GM19035 (cell line): ENCODE data around the gene MRTFB.

ENCODE experiments used
- ATAC-seq: cut with Tn5 transposase; IDR thresholded peaks from one replicate; pipeline ENCODE4 v1.9.1; 2021; ENCODE audit not compliant: unreplicated experiment

The MRTFB gene

DNA sequence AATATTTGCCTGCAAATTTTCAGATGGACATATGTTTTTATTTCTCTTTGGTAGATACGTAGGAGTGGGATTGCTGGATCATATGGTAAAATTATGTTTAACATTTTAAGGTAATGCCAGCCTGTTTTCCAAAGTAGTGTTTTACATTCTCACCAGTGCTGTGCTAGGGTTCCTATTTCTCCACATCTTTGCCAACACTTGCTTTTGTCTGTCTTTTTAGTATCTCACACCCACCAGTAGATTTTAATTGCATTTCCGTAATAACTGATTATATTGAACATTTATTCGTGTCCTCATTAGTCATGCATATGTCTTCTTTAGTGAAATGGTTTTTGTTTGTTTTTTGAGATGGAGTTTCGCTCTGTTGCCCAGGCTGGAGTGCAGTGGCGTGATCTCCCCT, 58.4 kb downstream of the MRTFB start:
- no peak for ATAC-seq

DNA sequence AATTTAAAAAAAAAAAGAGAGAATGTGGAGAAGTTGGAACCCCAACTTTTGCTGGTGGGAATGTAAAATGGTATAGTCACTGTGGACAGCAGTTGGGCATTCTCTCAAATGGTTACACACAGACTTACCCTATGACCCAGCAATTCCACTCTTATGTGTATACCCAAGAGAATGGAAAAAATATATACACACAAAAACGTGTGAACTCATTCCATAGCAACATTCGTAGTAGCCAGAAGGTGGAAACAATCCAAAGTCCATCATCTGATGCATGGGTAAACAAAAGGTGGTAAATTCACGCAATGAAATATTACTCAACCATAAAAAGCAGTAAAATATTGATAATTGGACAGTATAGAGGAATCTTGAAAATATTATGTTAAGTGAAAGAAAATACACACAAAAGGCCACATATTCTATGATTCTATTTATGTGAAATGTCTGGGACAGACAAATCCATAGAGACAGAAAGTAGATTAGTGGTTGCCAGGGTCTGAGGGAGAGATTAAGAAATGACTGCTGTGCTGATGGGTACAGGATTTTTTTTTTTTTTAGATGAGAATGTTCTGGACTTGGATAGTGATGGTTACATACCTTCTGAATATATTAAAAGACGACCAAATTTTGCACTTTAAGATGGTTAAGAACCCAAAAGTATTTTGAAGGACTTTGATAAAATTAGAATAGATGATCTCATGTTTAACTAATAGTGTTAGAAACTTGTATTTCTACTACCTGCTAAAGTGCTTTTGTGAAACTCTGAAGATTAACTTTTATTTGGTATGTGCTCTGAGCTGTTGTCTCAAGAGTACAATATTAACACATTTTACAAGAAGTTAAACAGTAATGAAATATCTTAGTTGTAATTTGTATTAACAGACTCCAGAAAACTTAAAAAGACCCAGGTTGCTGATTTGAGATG, 60.9 kb downstream of the MRTFB start:
- ATAC-seq: no peak

DNA sequence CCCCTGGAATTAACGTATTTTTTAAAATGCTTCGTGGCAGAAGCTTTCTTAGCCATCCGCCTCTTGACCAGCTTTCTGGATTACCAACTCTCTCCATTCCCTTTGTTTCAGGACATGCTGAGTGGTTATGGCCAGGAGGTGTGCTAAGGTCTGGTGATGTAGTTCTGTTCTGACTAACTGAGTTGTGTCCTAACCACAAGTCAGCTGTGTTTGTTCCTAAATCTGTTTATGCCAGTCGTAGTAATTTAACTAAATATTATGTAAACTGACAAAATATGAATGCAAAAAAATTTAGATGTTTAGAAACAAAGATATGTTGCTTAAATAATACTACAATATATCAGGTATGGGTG, 61.6 kb downstream of the MRTFB start:
- peak; percentile 53 for ATAC-seq

DNA sequence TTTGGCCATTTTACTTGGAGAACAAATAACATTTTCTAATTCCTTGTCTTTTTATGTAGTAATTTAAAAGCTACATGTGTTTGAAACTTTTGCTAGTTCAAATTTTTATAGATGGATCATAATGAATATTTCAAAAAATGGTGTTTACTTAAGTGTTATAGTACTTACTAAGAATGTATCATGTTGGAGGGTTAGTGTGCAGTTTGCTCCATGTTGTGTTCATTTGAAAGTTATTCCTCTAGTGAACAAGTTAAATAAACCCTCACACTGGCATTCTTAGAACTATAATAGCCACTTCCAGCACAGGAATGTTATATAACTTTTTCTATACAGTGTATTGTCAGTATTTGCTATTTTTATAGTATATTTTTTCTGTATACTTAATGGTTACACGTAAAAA, 62.8 kb downstream of the MRTFB start:
- ATAC-seq: no peak

DNA sequence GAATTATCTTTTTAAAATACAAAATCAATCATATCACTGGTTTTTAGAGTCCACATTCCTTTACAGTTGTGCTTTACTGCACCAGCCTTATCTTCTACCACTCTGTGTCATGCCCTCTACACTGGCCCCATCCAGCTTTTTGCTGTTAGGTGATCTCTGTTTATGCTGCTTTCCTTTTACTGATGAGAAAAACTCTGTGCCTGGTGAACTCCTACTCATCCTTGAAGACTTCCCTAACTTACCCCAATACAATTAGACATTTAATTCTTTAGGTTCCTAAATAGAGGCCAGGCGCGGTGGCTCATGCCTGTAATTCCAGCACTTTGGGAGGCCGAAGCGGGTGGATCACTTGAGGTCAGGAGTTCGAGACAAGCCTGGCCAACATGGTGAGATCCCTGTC, 64.6 kb downstream of the MRTFB start:
- ATAC-seq: no peak

DNA sequence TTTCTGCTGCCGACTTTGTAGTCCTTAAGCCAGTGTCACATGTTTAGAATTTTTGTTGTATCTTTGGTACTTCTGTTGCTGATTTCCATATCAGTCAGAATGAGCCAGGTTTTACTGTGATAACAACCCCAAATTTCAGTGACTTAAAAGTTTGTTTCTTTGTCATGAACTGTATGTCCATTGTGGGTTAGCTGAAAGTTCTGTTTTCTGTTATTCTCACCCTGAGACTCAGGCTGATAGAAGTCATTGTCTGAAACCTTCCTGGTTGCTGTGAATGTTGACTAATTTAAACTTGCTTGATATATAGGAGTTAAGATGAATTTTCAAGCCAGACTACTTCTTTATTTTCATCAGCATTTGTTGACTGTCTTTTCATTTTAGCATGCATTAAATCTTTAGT, 68.8 kb downstream of the MRTFB start:
- ATAC-seq: no peak

DNA sequence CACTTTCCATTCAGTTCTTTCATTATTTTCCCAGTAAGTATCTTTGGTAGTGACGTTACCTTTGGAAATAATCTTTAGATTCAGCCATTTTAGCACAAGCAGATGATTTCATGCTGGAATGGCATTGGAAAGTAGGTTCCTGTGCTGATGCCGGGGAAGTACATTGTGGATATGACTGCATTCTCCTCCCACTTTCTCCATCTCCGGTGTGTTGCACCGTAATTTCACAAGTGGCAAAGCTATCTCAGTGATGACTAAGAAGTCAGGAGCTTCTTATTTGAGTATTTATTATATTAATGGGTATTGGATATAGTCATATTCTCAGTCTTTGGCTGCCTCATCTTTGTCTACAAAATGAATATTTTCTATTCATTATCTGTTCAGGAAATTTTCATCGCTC, 69.8 kb downstream of the MRTFB start:
- ATAC-seq: no peak

DNA sequence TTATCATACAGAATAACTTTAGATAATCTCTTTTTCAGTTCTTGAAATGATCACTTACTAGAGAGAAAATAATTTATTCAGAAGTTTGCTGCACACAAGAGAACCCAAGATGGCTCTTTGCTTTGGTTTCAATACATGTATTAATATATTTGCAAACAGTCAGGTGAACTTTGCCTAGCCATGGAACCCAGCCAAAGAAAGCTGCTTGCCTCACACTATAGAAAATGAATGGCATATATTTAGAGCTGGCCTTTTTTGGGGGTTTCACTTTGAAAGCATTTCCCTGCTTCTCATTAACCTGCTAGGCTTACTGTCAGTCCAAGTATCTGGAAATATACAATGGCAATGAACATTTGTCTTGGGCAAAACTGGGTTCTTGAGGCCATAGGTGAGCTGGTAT, 75.3 kb downstream of the MRTFB start:
- ATAC-seq: no peak

DNA sequence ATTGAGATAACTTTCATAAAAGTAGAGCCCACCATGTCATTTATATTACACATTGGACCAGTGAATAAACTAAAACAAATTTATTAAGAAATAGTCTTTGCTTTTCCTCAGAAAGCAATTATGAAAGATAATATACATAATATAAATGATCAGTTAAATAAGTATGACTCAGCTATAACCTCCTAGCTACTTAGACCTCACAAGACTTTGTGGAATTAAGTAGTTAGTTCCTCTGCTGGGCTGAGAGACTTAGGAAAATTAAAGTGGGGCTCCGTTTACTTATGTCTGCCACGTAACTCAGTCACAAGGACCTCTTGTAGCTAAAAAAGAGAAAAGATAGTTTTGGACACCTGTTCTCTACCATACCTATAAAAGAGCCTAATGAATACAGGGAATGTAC, 76.9 kb downstream of the MRTFB start:
- ATAC-seq: no peak

DNA sequence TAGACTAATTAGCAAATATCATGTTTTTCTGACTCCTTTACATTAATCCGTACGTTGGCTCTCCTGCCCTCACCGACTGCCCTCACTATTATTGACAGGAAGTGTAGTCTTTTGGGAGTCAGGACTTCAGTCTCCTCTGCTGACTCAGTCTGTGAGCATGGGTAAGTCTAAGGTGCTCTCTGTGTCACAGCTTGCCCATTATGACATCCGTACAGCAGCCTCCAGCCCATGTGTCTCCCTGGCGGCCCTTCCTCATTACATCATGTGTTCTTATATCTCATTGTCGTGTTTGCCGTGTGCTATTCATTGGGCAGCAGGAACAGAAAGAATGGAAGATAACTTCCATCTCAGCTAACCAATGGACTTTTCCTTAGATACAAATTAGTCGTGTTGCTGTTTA, 77.5 kb downstream of the MRTFB start:
- ATAC-seq: no peak

DNA sequence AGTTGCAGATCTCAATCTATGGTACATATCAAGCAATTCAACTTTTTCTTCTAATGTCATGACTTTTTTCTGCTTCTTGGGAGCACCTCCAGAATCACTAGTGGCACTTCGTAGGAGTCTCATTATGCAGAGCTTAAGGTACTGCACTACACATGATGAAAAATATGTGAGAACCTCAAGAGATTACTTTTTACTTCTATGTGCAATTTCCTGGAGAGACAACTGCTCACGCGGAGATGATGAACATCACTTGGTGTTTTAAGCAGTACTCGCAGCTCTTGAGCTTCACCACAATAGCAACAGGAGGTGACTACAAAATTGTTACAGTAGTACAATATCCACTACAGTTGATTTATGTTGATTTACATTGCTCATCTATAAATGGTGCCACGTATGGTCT, 79.7 kb downstream of the MRTFB start:
- no peak for ATAC-seq

DNA sequence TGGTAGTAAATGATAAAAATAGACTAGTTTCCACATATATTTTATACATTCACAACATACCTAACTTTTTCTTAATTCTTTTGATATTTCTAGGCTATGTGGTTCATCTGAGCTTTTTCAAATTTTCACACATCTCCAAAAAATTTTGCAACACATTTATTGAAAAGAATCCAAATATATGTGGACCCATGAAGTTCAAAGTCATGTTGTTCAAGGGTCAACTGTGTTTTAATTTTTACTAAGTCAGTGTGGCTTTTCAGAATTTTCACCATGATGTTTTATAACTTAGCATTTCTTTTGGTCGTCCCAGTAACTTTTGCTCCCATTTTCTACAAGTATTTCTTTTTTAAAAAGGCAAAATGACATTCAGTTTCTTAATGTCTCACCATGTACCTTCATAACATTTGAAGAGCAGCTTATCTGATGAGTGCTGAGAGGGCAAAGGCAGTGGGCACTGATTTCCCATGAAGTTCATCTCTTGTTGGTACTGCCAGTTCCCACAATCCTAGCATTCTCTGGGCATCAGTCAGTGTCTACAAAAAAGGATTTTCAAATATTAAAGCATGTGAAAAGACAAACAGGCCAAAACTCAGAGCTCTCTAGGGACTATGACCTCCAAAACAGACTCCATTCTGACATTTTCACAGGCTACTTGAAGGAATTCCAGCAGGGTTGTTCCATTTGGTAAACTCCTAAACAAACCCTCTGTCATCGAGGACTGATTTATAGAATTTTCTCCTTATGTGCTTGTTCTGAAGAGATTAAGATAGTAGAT, 80.3 kb downstream of the MRTFB start:
- no peak for ATAC-seq

DNA sequence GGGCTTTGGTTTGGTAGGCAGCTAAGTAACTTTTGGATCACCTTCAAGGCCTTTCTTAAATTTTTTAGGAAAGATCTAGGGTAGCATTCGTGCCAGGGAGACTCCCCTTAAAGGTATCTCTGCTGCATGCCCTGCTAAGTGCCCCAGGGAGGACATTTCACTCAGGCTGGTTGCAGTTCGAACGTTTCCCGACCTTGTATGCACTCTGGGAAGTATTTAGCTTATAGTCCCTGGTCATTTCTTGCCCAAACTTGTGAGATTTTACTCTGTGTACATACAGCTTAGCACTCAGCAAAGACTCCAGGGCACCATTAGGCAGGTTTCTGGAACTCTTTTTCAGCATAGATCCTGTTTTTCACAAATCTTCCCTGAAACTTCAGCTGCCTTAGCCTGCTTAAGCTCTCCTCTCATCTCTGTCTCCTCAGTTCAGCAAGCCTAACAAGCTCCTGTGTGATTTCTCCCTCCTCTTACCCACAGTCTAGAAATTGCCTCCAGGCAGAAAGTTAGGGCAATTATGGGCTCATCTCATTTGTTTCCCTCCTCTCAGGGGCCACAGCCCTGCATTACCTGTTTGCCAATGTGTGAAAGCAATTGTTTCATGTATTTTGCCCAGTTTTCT, 84.6 kb downstream of the MRTFB start:
- ATAC-seq: no peak

DNA sequence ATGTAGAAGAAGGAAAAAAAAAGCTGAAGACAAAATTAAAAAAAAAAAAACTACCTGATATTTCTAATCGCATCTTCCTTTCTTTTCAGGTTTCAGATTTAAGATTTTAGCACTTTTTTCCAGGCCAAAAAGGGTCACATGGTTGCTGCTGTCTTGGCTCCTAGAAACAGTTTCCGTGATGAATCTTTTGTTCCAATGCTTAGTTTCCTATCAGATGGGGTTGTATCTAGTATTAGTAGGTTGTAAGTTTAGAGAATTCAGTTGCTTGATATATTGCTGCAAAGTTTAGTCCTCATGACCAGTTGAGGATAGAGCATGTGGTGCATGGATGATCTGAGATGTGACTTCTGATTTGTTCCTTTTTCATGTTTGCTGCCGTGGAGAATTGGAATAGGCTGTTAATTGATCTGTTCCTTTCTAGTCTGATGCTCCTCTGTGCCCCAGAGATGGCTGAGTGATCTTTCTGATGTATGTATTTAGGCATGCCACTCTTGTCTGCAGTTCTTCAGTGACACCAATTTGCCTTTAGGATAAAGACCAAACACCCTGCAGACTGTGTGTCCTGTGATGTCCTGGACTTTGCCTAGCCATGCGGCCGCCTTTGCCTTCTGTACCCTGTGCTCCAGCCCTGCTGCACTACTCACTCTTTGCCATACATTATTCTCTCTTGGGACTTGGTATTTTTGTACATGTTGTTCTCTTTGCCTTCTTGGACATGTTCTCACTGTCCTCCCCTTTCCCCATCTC, 94.0 kb downstream of the MRTFB start:
- ATAC-seq: no peak

DNA sequence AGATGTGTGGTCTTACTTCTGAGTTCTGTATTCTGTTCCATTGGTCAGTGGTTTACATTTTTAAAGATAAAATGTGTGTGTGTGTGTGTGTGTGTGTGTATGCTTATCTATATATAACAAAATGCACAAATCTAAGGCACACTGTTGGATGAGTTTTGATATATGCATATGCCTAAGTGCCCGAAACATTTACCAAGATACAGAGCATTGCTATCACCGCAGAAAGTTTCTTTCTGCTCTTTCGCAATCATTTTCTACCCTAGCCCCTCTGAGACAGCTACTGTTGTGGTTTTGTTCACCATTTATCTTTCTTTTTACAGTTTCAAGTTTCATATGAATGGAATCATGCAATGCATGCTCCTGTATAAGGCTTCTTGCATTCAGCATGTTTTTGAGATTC, 97.0 kb downstream of the MRTFB start:
- ATAC-seq: no peak

DNA sequence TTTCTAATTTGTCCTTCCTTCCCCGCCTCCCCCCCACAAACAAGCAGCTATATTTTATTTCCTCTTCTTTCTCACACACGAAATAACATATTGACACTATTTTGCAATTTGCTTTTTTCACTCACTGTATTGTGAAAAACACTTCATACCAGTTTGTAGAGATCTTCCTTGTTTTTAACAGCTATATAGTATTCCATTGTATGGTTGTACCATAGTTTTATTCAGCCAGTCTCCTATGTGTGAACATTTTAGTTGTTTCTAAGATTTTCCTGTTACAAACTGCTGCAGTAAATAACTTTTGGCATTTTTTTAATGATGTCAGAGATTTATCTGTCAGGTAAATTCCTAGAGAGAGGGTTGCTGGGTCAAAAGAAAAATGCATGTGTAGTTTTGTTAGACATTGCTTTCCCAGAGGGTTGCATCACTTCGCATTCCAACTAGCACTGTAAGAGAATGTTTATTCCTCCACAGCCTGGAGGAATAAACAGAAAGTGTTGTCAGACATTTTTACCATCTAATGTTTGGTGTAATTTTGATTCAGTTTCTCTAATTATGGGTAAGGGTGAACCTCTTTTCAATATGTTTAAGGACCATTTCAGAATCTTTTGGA, 101.2 kb downstream of the MRTFB start:
- ATAC-seq: no peak

DNA sequence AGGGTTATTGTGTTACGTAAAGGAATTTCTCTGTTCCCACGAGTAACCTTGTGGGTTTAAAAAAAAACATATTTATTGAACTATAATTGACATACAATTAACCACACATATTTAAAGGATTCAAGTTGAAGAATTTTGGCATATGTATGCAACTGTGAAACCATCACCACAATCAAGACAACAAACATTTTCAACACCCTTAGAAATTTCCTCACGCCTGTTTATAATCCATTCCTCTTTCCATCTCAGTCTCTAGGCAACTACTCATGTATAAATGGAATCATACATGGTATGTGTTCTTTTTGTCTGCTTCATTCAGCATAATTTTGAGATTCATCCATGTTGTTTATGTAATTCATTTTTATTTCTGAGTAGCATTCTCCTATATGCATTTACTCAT, 104.0 kb downstream of the MRTFB start:
- ATAC-seq: no peak

DNA sequence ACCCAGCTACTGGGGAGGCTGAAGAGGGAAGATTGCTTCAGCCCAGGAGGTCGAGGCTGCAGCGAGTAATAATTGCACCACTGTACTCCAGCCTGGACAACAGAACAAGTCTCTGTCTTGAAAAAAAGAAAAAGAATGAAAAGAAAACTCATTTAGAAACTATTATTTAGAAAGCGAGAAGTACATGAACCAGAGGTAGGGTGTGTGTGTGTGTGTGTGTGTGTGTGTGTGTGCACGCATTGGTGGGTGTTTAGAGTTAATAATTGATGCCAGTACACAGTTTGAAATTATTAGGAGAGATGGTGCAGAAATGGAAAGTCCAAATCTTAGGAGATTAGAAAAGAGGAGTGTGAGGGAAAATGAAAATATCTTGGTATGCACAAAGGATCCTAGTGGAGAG, 106.6 kb downstream of the MRTFB start:
- no peak for ATAC-seq

DNA sequence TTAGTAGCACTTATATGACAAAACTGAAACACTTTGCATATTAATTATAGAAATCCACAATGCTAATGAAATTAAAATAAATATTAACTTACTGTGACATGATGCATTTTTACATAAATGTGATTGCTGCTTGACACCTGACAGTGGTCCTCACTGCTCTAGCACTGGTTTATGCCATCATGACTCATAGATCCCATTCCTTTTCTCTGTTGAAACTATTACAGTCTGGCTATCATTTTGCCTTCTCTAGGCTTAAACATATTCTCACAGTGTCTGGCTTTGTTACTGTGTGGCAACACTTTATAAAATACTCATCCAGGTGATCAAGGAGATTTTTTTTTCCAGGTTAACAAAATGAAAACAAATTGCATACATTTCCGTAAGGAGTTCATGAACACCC, 108.0 kb downstream of the MRTFB start:
- ATAC-seq: no peak

DNA sequence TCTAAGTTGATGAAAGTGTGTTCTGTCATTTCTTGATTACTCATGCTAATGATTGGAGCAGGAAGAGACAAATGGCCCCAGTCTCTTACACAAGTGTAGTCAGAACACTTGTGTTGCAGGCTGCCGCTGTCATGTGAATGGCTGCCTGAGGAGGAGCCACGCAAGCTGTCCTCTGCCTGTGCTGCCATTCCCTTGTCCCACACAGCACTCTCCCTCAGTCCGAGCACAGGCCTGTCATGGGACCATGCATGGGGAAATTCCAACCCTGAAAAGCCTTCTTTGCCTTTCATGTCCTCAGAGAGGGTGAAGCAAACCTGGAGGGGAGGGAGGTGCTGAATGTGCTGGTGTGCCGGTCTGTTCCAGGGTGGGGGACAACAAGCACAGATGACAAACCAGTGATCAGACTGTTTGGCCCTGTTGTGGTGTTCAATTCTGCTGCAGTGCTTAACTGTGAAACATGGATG, 109.4 kb downstream of the MRTFB start:
- ATAC-seq: no peak
